22Rv1 (cell line): ENCODE measurements around the gene MLLT3.
A peak's percentile ranks its signal among the peaks of the same experiment; 100 is the strongest.

Experiments used
- H3K27ac ChIP-seq: fragments of 450-650 bp; 2 replicates; pipeline ENCODE4 v1.5.1; 2017
- CTCF ChIP-seq: fragments of 450-650 bp; IDR thresholded peaks from 2 replicates; pipeline ENCODE4 v1.5.1; 2017; ENCODE audit warnings: mild to moderate bottlenecking
- ZFX ChIP-seq: fragments of 450-650 bp; IDR thresholded peaks from 2 replicates; pipeline ENCODE4 v1.6.1; 2017; ENCODE audit warnings: antibody characterized with exemption, borderline replicate concordance

The MLLT3 gene

GRCh38 chr9:20557890-20558565, 64.3 kb downstream of the MLLT3 start:
- H3K27ac ChIP-seq = no peak overlapping the region
- TF ChIP-seq ZFX = no peak
- no peak for TF ChIP-seq CTCF

GRCh38 chr9:20557285-20557684, 65.0 kb downstream of the MLLT3 start:
- H3K27ac ChIP-seq = no peak overlapping the region
- TF ChIP-seq ZFX (no peak), CTCF (no peak)

GRCh38 chr9:20553558-20554149, 68.6 kb downstream of the MLLT3 start:
- no peak for TF ChIP-seq CTCF
- TF ChIP-seq ZFX = no peak
- no peak overlapping the region for H3K27ac ChIP-seq

GRCh38 chr9:20552874-20553557, 69.3 kb downstream of the MLLT3 start:
- H3K27ac ChIP-seq = peak overlapping the region; percentile 66; the same call in 1 of the 2 replicates
- TF ChIP-seq CTCF (peak; percentile 55), ZFX (no peak)

- peak overlapping the region; percentile 66 for H3K27ac ChIP-seq
- TF ChIP-seq CTCF (no peak), ZFX (no peak)
Observed at GRCh38 chr9:20551835-20552234, 70.5 kb downstream of the MLLT3 start.

GRCh38 chr9:20551236-20551635, 71.1 kb downstream of the MLLT3 start:
- TF ChIP-seq ZFX = no peak
- TF ChIP-seq CTCF = no peak
- peak overlapping the region; percentile 66 for H3K27ac ChIP-seq

- H3K27ac ChIP-seq = no peak overlapping the region
- TF ChIP-seq ZFX (no peak), CTCF (no peak)
Observed at GRCh38 chr9:20550326-20550725, 72.0 kb downstream of the MLLT3 start.
